22Rv1 (cell line): Measurements from ENCODE around the gene SYNE3.

ENCODE experiments used
- CTCF ChIP-seq: fragments of 450-650 bp; IDR thresholded peaks from 2 replicates; pipeline ENCODE4 v1.5.1; 2017; ENCODE audit warnings: mild to moderate bottlenecking
- ZFX ChIP-seq: fragments of 450-650 bp; IDR thresholded peaks from 2 replicates; pipeline ENCODE4 v1.6.1; 2017; ENCODE audit warnings: antibody characterized with exemption, borderline replicate concordance

- TF ChIP-seq CTCF (no peak), ZFX (no peak)
These were observed 39.7 kb downstream of the SYNE3 start for GRCh38 chr14:95476747-95477146.
